Epithelial cell of esophagus (primary cell): ENCODE results near the gene MTFR1L.

ENCODE experiments used
- DNase-seq: peaks from one replicate; pipeline ENCODE4 v3.0.0; 2010; ENCODE audit warnings: low read depth
- H3K4me3 ChIP-seq: 2 replicates; pipeline ENCODE4 v1.5.1; 2011; ENCODE audit warnings: mild to moderate bottlenecking, low read length, control low read depth
- TF ChIP-seq, protein P1 (sequence below): IDR thresholded peaks from 2 replicates; pipeline ENCODE4 v1.5.1; 2011; ENCODE audit warnings: low read depth, mild to moderate bottlenecking, low read length, control low read depth, inconsistent platforms; ENCODE audit not compliant: insufficient read depth; ENCODE audit errors: missing control alignments

Gene MTFR1L

DNA sequence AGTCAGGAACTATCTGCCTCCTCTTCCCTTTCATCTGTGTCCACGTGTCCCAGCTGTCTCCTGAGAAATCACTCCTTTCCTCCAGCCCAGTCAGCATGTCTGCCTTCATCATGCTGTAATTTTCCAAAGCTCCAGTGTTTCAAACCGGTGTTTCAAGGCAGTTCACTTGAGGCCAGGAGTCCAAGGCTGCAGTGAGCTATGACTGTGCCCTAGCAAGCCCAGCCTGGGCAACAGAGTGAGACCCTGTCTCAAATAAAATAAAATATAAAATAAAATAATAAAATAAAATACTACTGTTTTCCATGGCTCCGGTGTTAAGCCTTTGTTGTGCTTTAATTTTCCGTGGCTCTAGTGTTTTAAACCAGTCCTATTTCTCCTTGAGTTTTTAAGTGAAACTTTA is 27.6 kb upstream of the MTFR1L start:
- TF ChIP-seq, protein P1, sequence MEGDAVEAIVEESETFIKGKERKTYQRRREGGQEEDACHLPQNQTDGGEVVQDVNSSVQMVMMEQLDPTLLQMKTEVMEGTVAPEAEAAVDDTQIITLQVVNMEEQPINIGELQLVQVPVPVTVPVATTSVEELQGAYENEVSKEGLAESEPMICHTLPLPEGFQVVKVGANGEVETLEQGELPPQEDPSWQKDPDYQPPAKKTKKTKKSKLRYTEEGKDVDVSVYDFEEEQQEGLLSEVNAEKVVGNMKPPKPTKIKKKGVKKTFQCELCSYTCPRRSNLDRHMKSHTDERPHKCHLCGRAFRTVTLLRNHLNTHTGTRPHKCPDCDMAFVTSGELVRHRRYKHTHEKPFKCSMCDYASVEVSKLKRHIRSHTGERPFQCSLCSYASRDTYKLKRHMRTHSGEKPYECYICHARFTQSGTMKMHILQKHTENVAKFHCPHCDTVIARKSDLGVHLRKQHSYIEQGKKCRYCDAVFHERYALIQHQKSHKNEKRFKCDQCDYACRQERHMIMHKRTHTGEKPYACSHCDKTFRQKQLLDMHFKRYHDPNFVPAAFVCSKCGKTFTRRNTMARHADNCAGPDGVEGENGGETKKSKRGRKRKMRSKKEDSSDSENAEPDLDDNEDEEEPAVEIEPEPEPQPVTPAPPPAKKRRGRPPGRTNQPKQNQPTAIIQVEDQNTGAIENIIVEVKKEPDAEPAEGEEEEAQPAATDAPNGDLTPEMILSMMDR: no peak
- H3K4me3 ChIP-seq: no peak overlapping the region
- DNase-seq: no peak

DNA sequence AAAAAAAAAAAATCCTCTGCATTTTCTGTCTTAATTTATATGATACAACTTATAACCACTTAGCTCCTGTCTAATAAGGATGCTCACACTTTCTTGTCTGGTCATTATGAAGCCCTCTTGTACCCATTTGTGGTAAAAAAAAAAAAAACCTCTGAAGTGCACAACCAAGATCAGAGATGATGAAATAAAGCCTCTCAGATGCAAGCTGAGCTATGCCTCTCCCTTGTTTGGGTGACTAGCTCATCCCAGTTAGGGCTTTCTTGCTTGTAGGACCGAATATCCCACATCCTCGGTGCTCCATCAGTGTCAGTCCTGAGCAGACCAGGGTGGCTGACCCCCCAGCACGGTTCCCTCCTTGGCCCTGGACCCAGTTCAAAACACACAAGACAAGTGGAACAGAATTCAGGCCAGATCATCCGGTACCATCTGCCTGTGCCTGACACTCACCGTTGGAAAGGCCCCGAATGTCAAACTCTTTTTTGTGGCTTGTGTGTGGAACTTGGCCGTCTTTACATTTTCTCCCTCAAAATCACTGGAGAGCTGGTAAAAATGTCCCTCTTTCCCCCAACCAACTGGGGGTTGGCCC is 26.1 kb upstream of the MTFR1L start:
- H3K4me3 ChIP-seq: no peak overlapping the region
- DNase-seq: no peak
- TF ChIP-seq, protein P1: no peak

DNA sequence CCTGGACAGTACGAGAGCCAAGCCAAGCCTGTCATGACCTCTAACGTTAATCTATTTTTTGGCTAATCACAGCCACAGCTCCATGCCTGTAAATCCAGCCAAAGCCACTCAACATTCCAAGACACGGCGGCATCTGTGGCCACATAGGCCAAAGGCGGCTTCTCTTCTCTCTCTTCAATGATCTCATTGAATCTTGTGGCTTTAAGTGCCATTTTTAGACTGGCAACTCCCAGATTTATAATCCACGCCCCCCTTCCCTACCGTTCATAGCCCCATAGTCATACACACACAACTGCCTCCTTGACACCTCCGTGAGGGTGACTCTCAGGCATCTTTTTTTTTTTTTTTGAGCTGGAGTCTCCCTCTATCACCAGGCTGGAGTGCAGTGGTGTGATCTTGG is 25.4 kb upstream of the MTFR1L start:
- no peak overlapping the region for H3K4me3 ChIP-seq
- DNase-seq: no peak
- TF ChIP-seq, protein P1: no peak

DNA sequence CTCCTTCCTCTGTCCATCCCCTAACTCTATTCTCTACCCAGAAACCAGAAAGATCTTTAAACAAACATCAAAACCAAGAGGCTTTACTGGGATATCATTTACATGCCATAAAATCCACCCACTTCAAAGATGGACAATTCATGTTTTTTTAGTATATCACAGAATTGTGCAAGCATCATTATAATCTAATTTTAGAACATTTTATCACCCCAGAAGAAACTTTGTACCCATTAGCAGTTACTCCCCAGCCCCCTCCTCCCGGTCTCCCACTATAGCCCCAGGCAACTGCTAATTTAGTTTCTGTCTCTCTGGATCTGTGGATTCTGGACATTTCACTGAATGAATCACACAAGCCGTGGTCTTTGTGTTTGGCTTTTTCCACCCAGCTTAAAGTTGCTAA is 24.5 kb upstream of the MTFR1L start:
- DNase-seq: no peak
- no peak overlapping the region for H3K4me3 ChIP-seq
- TF ChIP-seq, protein P1: no peak

DNA sequence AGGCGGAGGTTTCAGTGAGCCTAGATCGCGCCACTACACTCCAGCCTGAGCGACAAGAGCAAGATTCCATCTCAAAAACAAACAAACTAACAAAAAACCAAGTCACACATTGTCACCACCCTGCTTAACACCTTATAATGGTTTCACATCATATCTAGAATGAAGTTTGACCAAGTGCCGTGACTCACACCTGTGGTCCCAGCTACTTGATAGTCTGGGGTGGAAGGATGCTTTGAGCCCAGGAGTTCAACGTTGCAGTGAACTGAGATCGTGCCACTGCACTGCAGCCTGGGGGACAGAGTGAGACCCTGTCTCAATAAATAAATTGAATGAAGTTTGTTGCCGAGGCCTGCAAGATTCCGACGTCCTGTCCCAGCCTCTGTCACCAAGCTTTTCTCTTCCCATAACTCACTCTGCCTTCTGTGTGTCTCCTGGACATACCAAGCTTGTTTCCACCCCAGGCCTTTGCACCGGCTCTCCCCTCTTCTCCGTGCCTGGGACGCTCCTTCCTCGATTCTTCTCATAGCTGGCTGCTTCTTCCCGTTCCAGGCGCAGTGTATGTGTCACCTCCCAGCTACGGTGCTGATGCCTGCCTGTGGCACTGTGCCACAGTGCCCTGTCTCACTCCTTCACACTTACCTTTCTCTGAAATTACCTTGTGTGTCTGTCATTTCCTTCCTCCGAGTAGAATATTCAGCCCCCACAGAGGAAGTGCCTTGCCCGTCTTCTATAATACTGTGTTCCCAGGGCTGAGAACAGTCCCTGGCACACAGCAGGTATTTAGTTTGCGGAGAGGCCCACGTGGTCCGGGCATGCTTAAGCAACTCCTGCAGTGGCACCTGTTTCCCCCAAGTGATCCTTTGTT is 23.6 kb upstream of the MTFR1L start:
- H3K4me3 ChIP-seq: no peak overlapping the region
- peak; percentile 58 for DNase-seq
- TF ChIP-seq, protein P1: no peak

DNA sequence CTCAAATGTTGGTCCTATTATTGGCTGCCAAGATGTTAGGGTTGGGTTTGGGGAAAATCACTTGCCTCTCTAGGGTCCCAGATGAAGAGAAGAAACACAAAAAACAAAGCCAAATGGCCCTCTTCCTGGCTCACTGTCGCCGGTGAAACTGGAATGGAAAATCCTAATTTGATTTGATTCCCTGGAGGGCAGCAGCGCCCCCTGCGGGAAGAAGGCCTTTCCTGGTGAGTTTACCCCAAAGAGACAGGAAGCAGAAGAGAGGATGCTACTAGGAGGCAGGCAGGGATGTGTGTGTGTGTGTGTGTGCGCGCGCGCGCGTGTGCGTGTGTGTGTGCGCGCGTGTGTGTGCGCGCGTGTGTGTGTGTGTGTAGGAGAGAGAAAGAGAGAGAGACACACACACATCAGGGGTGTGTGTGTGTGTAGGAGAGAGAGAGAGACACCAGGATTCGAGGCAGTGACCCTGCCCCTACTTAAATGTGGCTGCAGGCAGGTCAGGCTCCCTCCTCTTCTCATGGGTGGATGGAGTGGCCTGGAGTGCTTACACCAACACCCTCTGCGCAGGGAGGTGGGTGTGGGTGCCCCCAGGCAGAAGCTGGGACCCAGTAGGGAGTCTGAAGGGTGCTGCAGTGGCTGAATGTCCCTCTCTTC is 22.8 kb upstream of the MTFR1L start:
- no peak overlapping the region for H3K4me3 ChIP-seq
- DNase-seq: peak; percentile 80
- TF ChIP-seq, protein P1: peak; percentile 94
